Ovary (tissue), 3 donors: Measurements from ENCODE around the gene ACRV1.

ENCODE experiments used
- CTCF ChIP-seq, 3 donors: fragments of 450-650 bp in 2 of 3; fragments of 200-600 bp in 1 of 3; IDR thresholded peaks; one replicate each; pipeline versions ENCODE4 v1.5.1 to v1.8.0; 2016 to 2022; ENCODE audit warnings: antibody characterized with exemption in 3 of 3, mild to moderate bottlenecking in 1 of 3
- EP300 ChIP-seq: sonication (generic); formaldehyde crosslinking; IDR thresholded peaks from one replicate; pipeline ENCODE4 v1.6.1; 2017; ENCODE audit warnings: antibody characterized with exemption
- POLR2A ChIP-seq: fragments of 450-650 bp; IDR thresholded peaks from one replicate; pipeline ENCODE4 v1.6.1; 2017; ENCODE audit warnings: antibody characterized with exemption, mild to moderate bottlenecking, moderate library complexity
- donor health status: DM: no; HTN: no; CAD: no.

- TF ChIP-seq POLR2A (no peak), CTCF (IDR thresholded peaks at IDR 0.05) (no peak), EP300 (no peak)
Measured at GRCh38 chr11:125680747-125681146, at the start of gene ACRV1.
